ENCODE measurements around the gene CDH1. TPM values are rescaled to one million over a fixed set of nuclear protein-coding genes. Genes with fewer than 3 reads are reported as not detected.
"Not testable (repeated sequence)": the region's sequence is repeated elsewhere in the genome, so short reads cannot be mapped to it uniquely, and the experiment has no call there.

Gene CDH1
- total RNA-seq, 2 experiments from 2014 or later: 2.4 to 3.1 TPM

DNA sequence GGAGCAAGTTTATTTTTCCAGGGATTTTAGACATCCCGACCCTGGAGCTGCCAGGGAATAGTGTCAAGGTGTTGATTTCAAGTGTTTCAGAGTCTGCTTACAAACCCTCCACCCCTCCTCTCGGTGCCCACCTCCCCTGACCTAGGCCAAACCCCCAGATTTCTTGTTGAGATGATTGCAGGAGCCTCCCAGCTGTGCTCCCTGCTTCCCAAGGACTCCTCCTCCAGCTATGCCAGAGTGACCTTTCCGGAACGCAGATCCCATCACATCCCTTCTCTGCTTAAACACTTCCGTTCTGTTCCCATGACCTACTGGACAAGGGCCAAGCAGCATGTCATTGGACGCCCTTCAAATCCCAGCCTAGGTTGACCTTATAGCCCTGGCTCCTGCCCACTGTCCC lies 23.7 kb upstream of the CDH1 start:
- DNase-seq: no peak
- CTCF ChIA-PET: no interaction called here
- peaks cover 14% of the 10 kb centered on the region for H3K27me3 Mint-ChIP-seq
- POLR2A ChIA-PET: no interaction called here
- intact Hi-C loops (cut with micrococcal nuclease): no loop called here
- H3K4me1 Mint-ChIP-seq (ENCODE audit: low read depth): peaks cover 11% of the 10 kb centered on the region
- H3K27ac Mint-ChIP-seq: no peak overlapping the region
- H3K36me3 Mint-ChIP-seq: no peaks in the 10 kb centered on the region
- peaks cover 3% of the 10 kb centered on the region for H3K9me3 Mint-ChIP-seq
- H3K4me3 Mint-ChIP-seq: no peak overlapping the region

DNA sequence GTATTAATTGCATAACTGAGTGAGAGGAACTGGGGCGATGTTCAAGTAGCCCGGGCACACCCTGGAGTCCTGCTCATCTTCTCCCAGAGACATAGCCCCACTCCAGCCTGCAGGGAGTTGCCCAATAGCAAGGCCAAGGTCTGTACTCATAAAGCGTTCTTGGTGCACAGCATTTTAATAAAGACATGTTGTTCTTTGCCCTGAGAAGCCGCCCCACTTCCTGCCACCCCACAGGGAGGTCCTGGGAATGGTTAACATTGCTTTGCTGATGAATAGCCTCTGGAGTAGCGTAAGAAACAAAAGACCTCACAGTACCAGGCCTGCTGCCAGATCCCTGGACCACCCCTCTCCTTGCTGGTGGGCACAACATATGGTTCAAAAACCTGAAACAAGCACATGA lies 21.6 kb upstream of the CDH1 start:
- intact Hi-C loops (cut with micrococcal nuclease): no loop called here
- Mint-ChIP-seq H3K4me3 (no peak overlapping the region), H3K9me3 (peaks cover 3% of the 10 kb centered on the region), H3K4me1 (ENCODE audit: low read depth) (peaks cover 22% of the 10 kb centered on the region), H3K27ac (no peak overlapping the region), H3K27me3 (peaks cover 8% of the 10 kb centered on the region), H3K36me3 (no peaks in the 10 kb centered on the region)
- CTCF ChIA-PET: no interaction called here
- DNase-seq: no peak
- POLR2A ChIA-PET: no interaction called here

DNA sequence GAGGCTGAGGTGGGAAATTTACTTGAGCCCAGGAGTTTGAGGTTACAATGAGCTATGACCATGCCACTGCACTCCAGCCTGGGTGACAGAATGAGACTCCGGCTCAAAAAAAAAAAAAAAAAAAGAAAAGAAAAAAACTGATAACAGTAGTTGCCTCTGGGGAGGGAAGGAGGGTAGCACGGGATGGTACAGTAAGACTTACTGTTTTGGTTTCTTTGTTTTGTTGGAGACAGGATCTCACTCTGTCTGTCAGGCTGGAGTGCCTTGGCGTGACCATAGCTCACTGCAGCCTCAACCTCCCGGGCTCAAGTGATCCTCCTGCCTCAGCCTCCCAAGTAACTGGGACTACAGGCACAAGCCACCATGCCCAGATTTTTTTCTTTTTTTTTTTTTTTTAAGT lies 20.6 kb upstream of the CDH1 start:
- POLR2A ChIA-PET, H3K9me3 Mint-ChIP-seq: not testable (repeated sequence)
- CTCF ChIA-PET: interaction anchor here (2.1 kb wide), 1 partner anchor 83 kb away, joined by 7 read pairs; no protein-coding TSS in a partner anchor

DNA sequence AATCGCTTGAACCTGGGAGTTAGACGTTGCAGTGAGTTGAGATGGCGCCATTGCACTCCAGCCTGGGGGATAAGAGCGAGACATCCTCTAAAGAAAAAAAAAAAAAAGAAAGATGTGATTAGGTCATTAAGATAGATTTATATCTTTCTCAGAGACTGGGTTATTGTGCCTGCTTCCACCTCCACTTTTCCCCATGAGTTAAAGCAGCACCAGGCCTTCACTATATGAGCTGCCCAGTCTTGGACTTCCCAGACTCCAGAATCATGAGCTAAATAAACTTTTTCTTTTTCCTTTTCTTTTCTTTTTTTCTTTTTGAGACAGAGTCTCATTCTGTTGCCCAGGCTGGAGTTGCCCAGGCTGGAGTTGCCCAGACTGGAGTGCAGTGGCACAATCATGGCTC lies 19.4 kb upstream of the CDH1 start:
- Mint-ChIP-seq H3K4me3 (no peak overlapping the region), H3K9me3 (peaks cover 3% of the 10 kb centered on the region), H3K27me3 (peaks cover 8% of the 10 kb centered on the region), H3K4me1 (ENCODE audit: low read depth) (peaks cover 21% of the 10 kb centered on the region), H3K27ac (no peak overlapping the region), H3K36me3 (no peaks in the 10 kb centered on the region)
- DNase-seq: no peak
- intact Hi-C loops (cut with micrococcal nuclease): no loop called here
- CTCF ChIA-PET: interaction anchor here (2.1 kb wide), 1 partner anchor 82 kb away, joined by 7 read pairs; no protein-coding TSS in a partner anchor
- POLR2A ChIA-PET: no interaction called here

More for the DNA sequence above, 20.6 kb upstream of the CDH1 start:
- H3K27ac Mint-ChIP-seq; H3K36me3 Mint-ChIP-seq; H3K4me3 Mint-ChIP-seq; H3K27me3 Mint-ChIP-seq; DNase-seq; intact Hi-C loops (cut with micrococcal nuclease): not testable (repeated sequence)
- peaks cover 23% of the 10 kb centered on the region for H3K4me1 Mint-ChIP-seq (ENCODE audit: low read depth)

DNA sequence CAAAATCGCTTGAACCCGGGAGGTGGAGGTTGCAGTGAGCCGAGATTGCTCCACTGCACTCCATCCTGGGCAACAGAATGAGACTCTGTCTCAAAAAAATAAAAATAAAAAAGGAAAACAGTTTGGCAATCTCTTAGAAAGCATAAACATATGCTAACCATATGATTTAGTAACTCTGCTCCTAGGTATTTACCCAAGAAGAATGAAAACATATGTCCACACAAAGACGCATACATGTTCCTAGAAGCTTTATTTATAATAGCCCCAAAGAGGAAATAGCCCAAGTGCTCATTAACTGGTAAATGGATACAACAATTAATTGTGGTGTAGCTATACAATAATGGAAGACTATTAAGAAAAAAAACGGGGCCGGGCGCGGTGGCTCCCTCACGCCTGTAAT lies 18.5 kb upstream of the CDH1 start:
- H3K4me1 Mint-ChIP-seq (ENCODE audit: low read depth): peaks cover 19% of the 10 kb centered on the region

DNA sequence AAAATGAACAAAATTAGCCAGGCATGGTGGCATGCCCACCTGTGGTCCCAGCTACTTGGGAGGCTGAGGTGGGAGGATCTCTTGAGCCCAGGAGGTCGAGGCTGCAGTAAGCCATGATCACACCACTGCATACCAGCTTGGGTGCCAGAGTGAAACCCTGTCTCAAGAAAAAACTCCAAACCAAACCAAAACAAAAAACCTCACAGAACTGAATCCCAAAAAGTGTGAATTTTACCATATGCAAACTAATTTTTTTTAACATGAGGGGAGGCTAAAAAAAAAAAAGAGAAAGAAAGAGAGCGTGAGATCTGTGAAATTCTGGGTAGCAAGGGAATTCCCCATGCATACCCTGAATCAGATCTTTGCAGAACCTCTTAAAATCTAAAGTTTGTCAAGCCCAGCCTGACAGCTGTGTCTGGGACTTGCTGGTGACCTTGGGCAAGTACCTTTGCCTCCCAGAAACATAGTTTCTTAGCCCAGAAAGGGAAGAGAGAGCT lies 17.1 kb upstream of the CDH1 start:
- Mint-ChIP-seq H3K27me3 (no peaks in the 10 kb centered on the region), H3K9me3 (peaks cover 3% of the 10 kb centered on the region), H3K4me3 (no peak overlapping the region), H3K36me3 (no peaks in the 10 kb centered on the region), H3K27ac (peak overlapping the region; percentile 84), H3K4me1 (ENCODE audit: low read depth) (peaks cover 19% of the 10 kb centered on the region)
- intact Hi-C loops (cut with micrococcal nuclease): loop anchor here (1.0 kb wide), 3 partner anchors 32 to 123 kb away; partner anchors contain the start of gene TANGO6
- CTCF ChIA-PET: interaction anchor here (1.3 kb wide), 2 partner anchors 87 to 129 kb away, joined by 4 to 5 read pairs; no protein-coding TSS in a partner anchor
- peak; percentile 64 for DNase-seq
- POLR2A ChIA-PET: interaction anchor here (1.0 kb wide), 2 partner anchors 32 to 37 kb away, joined by 3 to 6 read pairs; no protein-coding TSS in a partner anchor

More for the DNA sequence above, 18.5 kb upstream of the CDH1 start:
- no peak for DNase-seq
- POLR2A ChIA-PET: no interaction called here
- Mint-ChIP-seq H3K4me3 (no peak overlapping the region), H3K27ac (no peak overlapping the region), H3K9me3 (peaks cover 3% of the 10 kb centered on the region), H3K27me3 (peaks cover 1% of the 10 kb centered on the region), H3K36me3 (no peaks in the 10 kb centered on the region)
- CTCF ChIA-PET: interaction anchor here (1.4 kb wide), 1 partner anchor 9 kb away, joined by 3 read pairs; no protein-coding TSS in a partner anchor
- intact Hi-C loops (cut with micrococcal nuclease): no loop called here

DNA sequence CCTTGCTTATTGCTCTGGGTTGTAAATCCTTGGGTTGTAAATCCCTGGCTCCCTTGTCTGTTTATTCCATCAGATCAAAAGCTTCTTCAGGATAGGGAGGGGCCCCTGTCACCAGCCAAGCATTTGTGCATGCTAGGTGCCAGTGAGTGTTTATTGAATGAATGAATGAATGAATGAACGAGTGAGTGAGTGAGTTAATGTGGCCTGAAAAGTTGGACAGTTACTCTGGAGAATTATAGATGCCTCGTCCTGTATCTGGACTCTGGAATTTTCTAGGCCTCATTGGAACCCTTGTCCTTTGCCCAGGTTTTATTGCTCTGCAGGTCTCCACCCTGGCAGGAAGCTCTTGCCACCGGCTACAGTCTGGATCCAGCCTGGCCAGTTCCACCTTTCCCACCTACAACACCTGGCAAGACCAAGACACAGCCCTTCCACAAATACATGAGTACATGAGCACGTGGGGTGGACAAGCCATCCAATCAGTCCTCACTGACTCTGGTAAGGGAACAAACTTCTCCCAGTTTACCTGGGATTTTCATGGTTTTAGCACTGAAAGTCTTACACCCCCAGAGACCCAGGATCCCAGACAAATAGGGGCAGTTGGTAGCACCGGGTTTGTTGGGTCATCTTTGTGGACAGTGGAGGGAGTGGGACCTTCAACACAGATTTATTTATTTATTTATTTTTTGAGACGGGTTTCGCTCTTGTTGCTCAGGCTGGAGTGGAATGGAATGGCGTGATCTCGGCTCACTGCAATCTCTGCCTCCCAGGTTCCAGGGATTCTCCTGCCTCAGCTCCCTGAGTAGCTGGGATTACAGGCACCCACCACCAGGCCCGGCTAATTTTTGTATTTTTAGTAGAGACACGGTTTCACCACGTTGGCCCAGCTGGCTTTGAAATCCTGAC lies 14.7 kb upstream of the CDH1 start:
- Mint-ChIP-seq H3K27me3 (peaks cover 2% of the 10 kb centered on the region), H3K4me3 (no peak overlapping the region), H3K36me3 (no peaks in the 10 kb centered on the region), H3K4me1 (ENCODE audit: low read depth) (peaks cover 19% of the 10 kb centered on the region), H3K9me3 (peaks cover 3% of the 10 kb centered on the region), H3K27ac (no peak overlapping the region)
- CTCF ChIA-PET: interaction anchor here (0.9 kb wide), 1 partner anchor 78 kb away, joined by 3 read pairs; no protein-coding TSS in a partner anchor
- POLR2A ChIA-PET: no interaction called here
- intact Hi-C loops (cut with micrococcal nuclease): no loop called here
- no peak for DNase-seq

DNA sequence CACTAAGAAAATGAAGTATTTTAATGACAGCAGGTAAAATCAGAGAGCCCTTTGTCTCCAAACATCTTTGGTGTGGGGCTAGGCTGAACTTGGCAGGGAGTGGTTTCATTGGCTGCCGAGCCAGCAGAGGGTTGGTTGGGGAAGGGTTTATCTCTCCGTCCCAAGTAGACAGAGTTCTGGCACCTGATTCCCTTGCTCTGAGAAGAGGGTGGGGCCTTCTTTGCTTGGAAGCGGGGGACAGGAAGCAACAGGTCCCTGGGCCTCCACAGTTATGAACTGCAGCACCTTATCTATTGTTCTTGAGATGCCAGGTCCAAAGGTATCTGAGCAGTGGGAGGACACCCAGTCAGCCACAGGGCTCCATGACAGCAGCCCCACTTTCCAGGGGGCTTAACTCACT lies 12.3 kb upstream of the CDH1 start:
- Mint-ChIP-seq H3K36me3 (no peaks in the 10 kb centered on the region), H3K4me1 (ENCODE audit: low read depth) (peaks cover 15% of the 10 kb centered on the region), H3K4me3 (no peak overlapping the region), H3K9me3 (no peaks in the 10 kb centered on the region), H3K27ac (no peak overlapping the region), H3K27me3 (peaks cover 8% of the 10 kb centered on the region)
- CTCF ChIA-PET: no interaction called here
- intact Hi-C loops (cut with micrococcal nuclease): no loop called here
- POLR2A ChIA-PET: no interaction called here
- no peak for DNase-seq

DNA sequence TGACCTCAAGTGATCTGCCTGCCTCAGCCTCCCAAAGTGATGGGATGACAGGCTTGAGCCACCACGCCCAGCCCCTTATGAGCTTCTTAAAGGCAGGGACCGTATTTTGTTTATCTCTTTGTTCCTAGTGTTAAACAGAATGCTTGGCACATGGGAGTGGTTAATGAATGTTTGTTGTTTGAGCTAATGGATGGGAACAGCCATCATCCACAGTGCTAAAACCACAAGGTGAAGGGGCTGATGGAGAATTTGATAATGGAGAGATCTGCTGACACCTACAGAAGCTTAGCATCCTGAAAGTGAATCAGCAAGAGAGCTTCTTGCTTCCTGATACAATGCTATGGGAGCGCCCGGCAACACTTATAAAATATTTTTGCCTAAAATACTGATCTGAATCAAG lies 8.6 kb upstream of the CDH1 start:
- ChIA-PET CTCF (interaction anchor here (1.3 kb wide), 1 partner anchor 71 kb away, joined by 5 read pairs; no protein-coding TSS in a partner anchor), POLR2A (no interaction called here)
- Mint-ChIP-seq H3K36me3 (no peaks in the 10 kb centered on the region), H3K9me3 (no peaks in the 10 kb centered on the region), H3K27me3 (peaks cover 8% of the 10 kb centered on the region), H3K4me3 (no peak overlapping the region), H3K4me1 (ENCODE audit: low read depth) (no peaks in the 10 kb centered on the region), H3K27ac (no peak overlapping the region)
- DNase-seq: no peak
- intact Hi-C loops (cut with micrococcal nuclease): no loop called here

DNA sequence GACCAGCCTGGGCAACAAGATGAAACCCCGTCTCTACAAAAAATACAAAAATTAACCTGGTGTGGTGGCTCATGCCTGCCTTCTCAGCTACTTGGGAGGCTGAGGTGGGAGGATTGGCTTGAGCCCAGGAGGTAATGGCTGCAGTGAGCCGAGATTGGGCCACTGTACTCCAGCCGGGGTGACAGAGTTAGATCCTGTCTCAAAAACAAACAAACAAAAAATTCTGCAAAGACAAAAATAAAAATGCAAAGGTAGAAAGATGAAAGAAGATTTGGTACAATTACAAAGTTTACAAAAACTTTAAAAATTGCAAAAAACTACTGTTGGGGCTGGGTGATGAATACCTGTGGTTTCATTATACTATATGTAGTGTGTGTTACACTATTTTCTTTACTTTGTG lies 5.5 kb upstream of the CDH1 start:
- ChIA-PET POLR2A (no interaction called here), CTCF (no interaction called here)
- no peak for DNase-seq
- Mint-ChIP-seq H3K27me3 (peaks cover 15% of the 10 kb centered on the region), H3K9me3 (no peaks in the 10 kb centered on the region), H3K4me3 (no peak overlapping the region), H3K4me1 (ENCODE audit: low read depth) (no peaks in the 10 kb centered on the region), H3K27ac (no peak overlapping the region), H3K36me3 (no peaks in the 10 kb centered on the region)
- intact Hi-C loops (cut with micrococcal nuclease): no loop called here

DNA sequence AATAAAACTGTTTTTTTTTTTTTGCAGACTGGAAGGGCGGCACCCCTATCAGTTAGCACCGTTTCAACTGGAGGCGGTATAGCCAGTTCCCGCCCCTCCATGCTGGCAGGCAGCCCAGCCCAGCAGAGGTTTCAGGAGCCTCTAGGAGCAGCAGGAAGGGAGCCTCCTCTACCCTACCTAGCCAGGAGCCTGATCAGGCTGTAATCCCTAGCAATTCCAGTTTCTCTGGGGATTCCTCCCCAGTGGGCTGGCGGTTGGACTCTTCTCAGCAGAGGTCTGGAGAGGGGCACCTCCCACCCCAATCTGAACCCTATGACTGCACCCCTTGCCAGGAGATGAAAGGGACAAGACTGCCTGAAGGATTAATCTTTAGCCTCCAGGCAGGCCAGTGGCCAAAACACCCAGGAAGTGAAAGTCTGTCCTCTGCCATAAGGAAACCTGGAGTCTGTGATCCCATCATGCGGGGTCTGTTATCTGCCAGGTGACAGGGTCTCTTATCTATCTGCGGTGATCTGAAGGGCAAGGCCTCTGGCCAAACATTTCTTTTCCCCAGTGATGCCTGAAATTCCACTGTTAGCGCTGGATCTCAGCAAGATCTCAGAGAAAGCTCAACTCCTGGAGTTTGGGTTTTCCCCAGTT lies 4.9 kb upstream of the CDH1 start:
- CTCF ChIA-PET: no interaction called here
- Mint-ChIP-seq H3K36me3 (no peaks in the 10 kb centered on the region), H3K4me3 (no peak overlapping the region), H3K9me3 (no peaks in the 10 kb centered on the region), H3K4me1 (ENCODE audit: low read depth) (peaks cover 3% of the 10 kb centered on the region), H3K27ac (no peak overlapping the region), H3K27me3 (peaks cover 18% of the 10 kb centered on the region)
- intact Hi-C loops (cut with micrococcal nuclease): no loop called here
- no peak for DNase-seq
- POLR2A ChIA-PET: no interaction called here

DNA sequence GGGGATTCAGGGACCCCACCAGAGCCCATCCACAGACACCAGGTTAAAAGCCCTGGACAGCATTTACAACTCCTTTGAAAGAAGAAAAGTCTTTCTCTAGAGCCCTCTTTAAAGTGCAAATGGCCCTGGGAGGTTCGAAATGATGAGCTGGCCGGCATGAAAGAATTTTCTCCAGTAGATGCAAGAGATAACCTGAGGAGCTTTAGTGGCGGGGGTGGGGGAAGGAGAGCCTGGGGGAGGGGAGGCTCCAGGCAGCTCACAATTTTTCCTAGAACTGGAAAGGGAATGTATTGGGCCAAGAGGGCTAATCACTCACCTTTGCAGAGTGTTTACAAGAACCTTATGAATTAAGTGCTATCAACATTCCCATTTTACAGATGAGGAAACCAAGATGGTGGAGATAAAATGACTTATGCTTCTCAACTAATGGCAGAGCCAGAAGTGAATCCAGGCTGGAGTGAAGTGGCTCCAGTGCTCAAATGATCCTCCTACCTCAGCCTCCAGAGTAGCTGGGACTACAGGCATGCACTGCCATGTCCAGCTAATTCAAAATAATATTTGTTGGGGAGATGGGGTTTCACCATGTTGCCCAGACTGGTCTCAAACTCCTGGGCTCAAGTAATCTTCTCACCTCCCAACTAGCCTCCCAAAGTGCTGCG lies 4.2 kb upstream of the CDH1 start:
- intact Hi-C loops (cut with micrococcal nuclease): no loop called here
- Mint-ChIP-seq H3K36me3 (no peaks in the 10 kb centered on the region), H3K9me3 (no peaks in the 10 kb centered on the region), H3K4me3 (no peak overlapping the region), H3K27ac (no peak overlapping the region), H3K4me1 (ENCODE audit: low read depth) (peaks cover 5% of the 10 kb centered on the region), H3K27me3 (peaks cover 19% of the 10 kb centered on the region)
- ChIA-PET CTCF (no interaction called here), POLR2A (no interaction called here)
- no peak for DNase-seq
